CD4-positive, alpha-beta T cell (primary cell): Measurements from ENCODE around the gene PSMD3. TPM values are rescaled to one million over a fixed set of nuclear protein-coding genes. Genes with fewer than 3 reads are reported as not detected.

Experiments used
- ATAC-seq: fragments of 200-7000 bp; cut with Tn5 transposase; one replicate; pipeline ENCODE4 v1.10.0; 2022; ENCODE audit warnings: mild to moderate bottlenecking; ENCODE audit not compliant: poor library complexity
- CTCF ChIA-PET: fragments of 350-600 bp; sonication (Branson Sonifier 250); formaldehyde crosslinking; loops from one replicate; lab custom pipeline; 2021; ENCODE audit warnings: antibody characterized with exemption, inconsistent platforms; lab: Charles Lee
- POLR2A ChIA-PET: fragments of 350-600 bp; sonication (Branson Sonifier 250); formaldehyde crosslinking; loops from one replicate; lab custom pipeline; 2021; ENCODE audit warnings: antibody characterized with exemption, inconsistent platforms; lab: Charles Lee
- DNase-seq, 14 experiments: peaks; one replicate each; pipeline ENCODE4 v3.0.0-alpha.2; 2013 to 2020; ENCODE audit warnings: mixed read lengths in 2 of 14
- H3K27ac ChIP-seq, 2 donors: one replicate each; pipeline versions ENCODE4 v1.5.1 to v1.7.0; 2013; ENCODE audit warnings: low read length in 2 of 2, low read depth in 1 of 2, mild to moderate bottlenecking in 1 of 2
- H3K27me3 ChIP-seq, 2 experiments: 1 replicate in 1 of 2; 2 replicates in 1 of 2; pipeline versions ENCODE4 v1.6.1 to v1.7.0; 2013; ENCODE audit warnings: low read length in 2 of 2, control low read depth in 1 of 2, mild to moderate bottlenecking in 1 of 2, moderate library complexity in 1 of 2; ENCODE audit not compliant: insufficient read depth in 2 of 2, control insufficient read depth in 1 of 2
- H3K36me3 ChIP-seq: one replicate; pipeline ENCODE4 v1.6.1; 2013; ENCODE audit warnings: low read length, control low read depth; ENCODE audit not compliant: insufficient read depth
- H3K4me1 ChIP-seq: one replicate; pipeline ENCODE4 v1.6.1; 2013; ENCODE audit warnings: low read length, control low read depth; ENCODE audit not compliant: insufficient read depth
- H3K4me3 ChIP-seq: one replicate; pipeline ENCODE4 v1.5.1; 2013; ENCODE audit warnings: mild to moderate bottlenecking, low read length, moderate library complexity
- H3K9me3 ChIP-seq, 2 experiments: 1 replicate in 1 of 2; 2 replicates in 1 of 2; pipeline versions ENCODE4 v1.6.1 to v1.7.0; 2013; ENCODE audit warnings: low read length in 2 of 2, mild to moderate bottlenecking in 2 of 2, control low read depth in 1 of 2, moderate library complexity in 1 of 2; ENCODE audit not compliant: control insufficient read depth in 1 of 2, insufficient read depth in 1 of 2
- H3K27ac Mint-ChIP-seq: one replicate; pipeline ENCODE4 v1.8.0; 2020; ENCODE audit warnings: mixed read lengths
- H3K27me3 Mint-ChIP-seq: one replicate; pipeline ENCODE4 v1.8.0; 2021; ENCODE audit warnings: mixed read lengths
- H3K36me3 Mint-ChIP-seq: one replicate; pipeline ENCODE4 v1.8.0; 2021; ENCODE audit warnings: low read depth, mixed read lengths
- H3K4me1 Mint-ChIP-seq: one replicate; pipeline ENCODE4 v1.8.0; 2021; ENCODE audit warnings: low read depth, mixed read lengths
- H3K4me3 Mint-ChIP-seq: one replicate; pipeline ENCODE4 v1.8.0; 2020; ENCODE audit warnings: mild to moderate bottlenecking, mixed read lengths
- H3K9me3 Mint-ChIP-seq: one replicate; pipeline ENCODE4 v1.8.0; 2020; ENCODE audit warnings: mixed read lengths
- CTCF ChIP-seq: fragments of 200-600 bp; IDR thresholded peaks from one replicate; pipeline ENCODE4 v1.8.0; 2022; ENCODE audit warnings: antibody characterized with exemption, mild to moderate bottlenecking
- intact Hi-C, 2 experiments: fragments of 100-400 bp; cut with DNase I in 1 of 2; cut with micrococcal nuclease in 1 of 2; formaldehyde crosslinking; loops; one replicate each; pipeline versions ENCODE4 v1.15.1 to v1.9.0; 2023 to 2025; cut with DNase I, micrococcal nuclease
- total RNA-seq, 174 experiments: library from RNA in 2 of 174; stranded (reverse) in 2 of 174; gene quantifications; one replicate each; pipeline ENCODE4 v1.2.3 and lab custom pipeline; 2021 to 2026

The PSMD3 gene
- total RNA-seq, 2 experiments from 2014 or later, result 66.7 to 71.9 TPM

GRCh38 chr17:39935909-39936308, 44.7 kb upstream of the PSMD3 start:
- CTCF ChIA-PET, result no interaction called here
- no peak for TF ChIP-seq CTCF
- no peaks in the 10 kb centered on the region for H3K9me3 Mint-ChIP-seq
- Histone ChIP-seq H3K9me3 (no peaks in the 10 kb centered on the region), H3K4me1 (peaks cover 10% of the 10 kb centered on the region), H3K27ac (no peak overlapping the region), H3K27me3 (no peaks in the 10 kb centered on the region), H3K36me3 (no peaks in the 10 kb centered on the region), H3K4me3 (no peak overlapping the region)
- DNase-seq, result no peak
- ATAC-seq, result no peak
- intact Hi-C loops, result no loop called here
- H3K4me1 Mint-ChIP-seq, result peaks cover 11% of the 10 kb centered on the region
- H3K27me3 Mint-ChIP-seq, result no peaks in the 10 kb centered on the region
- H3K27ac Mint-ChIP-seq, result no peak overlapping the region
- H3K36me3 Mint-ChIP-seq, result no peaks in the 10 kb centered on the region
- POLR2A ChIA-PET, result no interaction called here
- H3K4me3 Mint-ChIP-seq, result no peak overlapping the region

- Histone ChIP-seq H3K4me3 (no peak overlapping the region), H3K27ac (no peak overlapping the region), H3K27me3 (no peaks in the 10 kb centered on the region), H3K4me1 (peaks cover 10% of the 10 kb centered on the region), H3K9me3 (no peaks in the 10 kb centered on the region), H3K36me3 (no peaks in the 10 kb centered on the region)
- no peaks in the 10 kb centered on the region for H3K36me3 Mint-ChIP-seq
- CTCF ChIA-PET, result no interaction called here
- no peaks in the 10 kb centered on the region for H3K9me3 Mint-ChIP-seq
- intact Hi-C loops, result no loop called here
- no peak overlapping the region for H3K4me3 Mint-ChIP-seq
- ATAC-seq (no peak), DNase-seq (no peak)
- peaks cover 11% of the 10 kb centered on the region for H3K4me1 Mint-ChIP-seq
- POLR2A ChIA-PET, result no interaction called here
- H3K27ac Mint-ChIP-seq, result no peak overlapping the region
- no peaks in the 10 kb centered on the region for H3K27me3 Mint-ChIP-seq
- TF ChIP-seq CTCF, result no peak
Observed at GRCh38 chr17:39937447-39937846, 43.2 kb upstream of the PSMD3 start.

- TF ChIP-seq CTCF, result no peak
- Histone ChIP-seq H3K9me3 (no peaks in the 10 kb centered on the region), H3K27me3 (no peaks in the 10 kb centered on the region), H3K4me1 (peaks cover 10% of the 10 kb centered on the region), H3K27ac (no peak overlapping the region), H3K36me3 (no peaks in the 10 kb centered on the region), H3K4me3 (no peak overlapping the region)
- intact Hi-C loops, result no loop called here
- ChIA-PET POLR2A (no interaction called here), CTCF (no interaction called here)
- no peak overlapping the region for H3K27ac Mint-ChIP-seq
- H3K4me3 Mint-ChIP-seq, result no peak overlapping the region
- no peaks in the 10 kb centered on the region for H3K36me3 Mint-ChIP-seq
- DNase-seq, result no peak
- no peaks in the 10 kb centered on the region for H3K9me3 Mint-ChIP-seq
- ATAC-seq, result no peak
- no peaks in the 10 kb centered on the region for H3K27me3 Mint-ChIP-seq
- peaks cover 11% of the 10 kb centered on the region for H3K4me1 Mint-ChIP-seq
Observed at GRCh38 chr17:39938140-39938869, 42.3 kb upstream of the PSMD3 start.
